Measurements from ENCODE around the gene LRRC53.

The LRRC53 gene

GRCh38 chr1:74502858-74503257 is 9.6 kb downstream of the LRRC53 start:
- DNase-seq (ENCODE audit: low read depth, low spot score), result no peak

- DNase-seq (ENCODE audit: low read depth, low spot score), result no peak
Measured at GRCh38 chr1:74502432-74502831, 10.0 kb downstream of the LRRC53 start.

DNA sequence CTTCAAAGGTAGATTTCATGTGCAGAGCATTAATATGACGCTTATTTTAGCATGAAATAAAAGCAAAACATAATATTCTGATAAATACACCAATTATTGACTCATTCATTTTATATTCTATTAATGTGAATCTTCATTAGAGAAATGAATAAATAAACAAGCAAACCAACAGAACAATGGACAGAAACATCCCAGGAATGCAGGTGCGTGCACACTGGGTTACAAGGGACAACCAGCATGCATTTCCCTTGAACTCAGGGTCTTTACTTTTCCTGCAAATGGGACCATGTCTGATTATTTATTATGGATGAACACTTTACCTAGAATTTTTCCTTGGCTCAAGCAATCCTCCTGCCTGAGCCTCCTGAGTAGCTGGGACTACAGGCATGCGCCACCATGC is 13.5 kb downstream of the LRRC53 start:
- DNase-seq (ENCODE audit: low read depth, low spot score), result no peak

DNA sequence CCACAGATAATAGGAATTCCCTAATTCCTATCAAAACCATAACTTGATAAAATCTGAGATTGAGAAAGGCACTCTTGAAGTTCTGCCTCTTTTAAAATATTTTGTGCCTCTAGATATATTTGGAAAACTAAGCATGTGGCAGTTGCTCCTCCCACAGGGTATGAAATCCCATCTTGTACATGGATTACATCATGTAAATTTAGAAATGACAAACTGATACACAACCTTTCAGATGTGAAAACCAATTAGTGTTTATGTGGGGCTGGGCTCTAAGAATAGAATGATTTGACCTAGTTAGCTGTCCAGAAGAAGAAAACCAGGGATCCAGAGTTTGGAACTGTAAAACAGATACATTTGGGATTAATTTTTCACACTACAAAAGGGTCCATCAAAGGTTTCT is 15.7 kb downstream of the LRRC53 start:
- DNase-seq (ENCODE audit: low read depth, low spot score), result no peak

DNA sequence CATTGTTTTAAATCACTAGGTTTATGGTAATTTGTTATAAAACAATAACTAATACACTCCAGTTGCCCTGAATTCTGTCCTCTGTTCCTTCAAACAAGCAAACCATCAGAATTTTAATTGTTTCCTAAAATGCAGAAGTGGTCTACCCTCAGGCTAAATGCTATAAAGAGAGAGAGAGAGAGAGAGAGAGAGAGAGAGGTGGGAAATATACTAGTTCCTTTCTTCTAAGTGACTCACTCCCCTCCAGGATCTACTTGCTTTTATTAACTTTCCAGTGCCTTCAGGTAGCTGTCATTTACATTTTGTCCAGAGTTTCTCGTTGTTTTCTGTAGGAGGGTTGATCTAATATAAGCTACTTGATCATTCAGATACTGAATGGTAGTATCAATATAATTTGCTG is 26.4 kb downstream of the LRRC53 start:
- no peak for DNase-seq (ENCODE audit: low read depth, low spot score)

DNA sequence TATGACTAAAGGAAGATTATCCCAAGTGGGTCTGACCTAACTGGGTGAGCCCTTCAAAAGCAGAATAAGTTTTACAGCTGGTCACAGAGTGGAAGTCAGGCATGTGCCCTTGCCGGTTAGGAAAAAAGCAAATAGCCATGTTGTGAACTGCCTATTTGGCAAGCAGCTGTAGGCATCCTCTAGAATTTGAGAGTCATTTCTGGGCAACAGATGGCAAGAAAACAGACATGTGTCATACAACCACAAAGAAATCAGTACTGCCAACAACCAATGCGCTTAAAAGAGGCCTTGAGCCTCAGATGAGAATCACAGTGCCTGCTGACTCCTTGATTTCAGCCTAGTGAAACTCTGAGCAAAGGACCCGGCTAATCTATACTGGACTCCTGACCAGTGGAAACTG is 26.8 kb downstream of the LRRC53 start:
- no peak for DNase-seq (ENCODE audit: low read depth, low spot score)

DNA sequence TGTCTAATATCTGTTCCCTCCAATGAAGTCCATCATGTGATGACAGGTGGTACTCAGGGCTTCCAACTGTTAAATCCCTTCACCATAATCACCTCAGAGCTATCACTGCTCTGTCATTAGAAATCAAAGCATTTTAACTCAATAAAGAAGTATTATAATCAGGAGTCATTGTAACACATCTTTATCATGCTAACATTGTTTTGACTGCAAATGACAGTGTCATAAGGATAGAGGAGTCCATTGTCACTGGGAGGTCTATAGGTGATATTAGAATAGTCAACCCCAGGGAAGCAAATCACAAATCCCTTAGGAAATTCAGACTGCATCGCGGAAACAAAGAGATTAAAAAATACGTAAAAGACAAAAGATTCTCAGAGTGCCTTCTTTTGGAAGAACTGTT is 30.8 kb downstream of the LRRC53 start:
- DNase-seq (ENCODE audit: low read depth, low spot score), result no peak

GRCh38 chr1:74480068-74480467 is 32.3 kb downstream of the LRRC53 start:
- DNase-seq (ENCODE audit: low read depth, low spot score), result no peak

- DNase-seq (ENCODE audit: low read depth, low spot score), result no peak
Measured at GRCh38 chr1:74478979-74479378, 33.4 kb downstream of the LRRC53 start.

DNA sequence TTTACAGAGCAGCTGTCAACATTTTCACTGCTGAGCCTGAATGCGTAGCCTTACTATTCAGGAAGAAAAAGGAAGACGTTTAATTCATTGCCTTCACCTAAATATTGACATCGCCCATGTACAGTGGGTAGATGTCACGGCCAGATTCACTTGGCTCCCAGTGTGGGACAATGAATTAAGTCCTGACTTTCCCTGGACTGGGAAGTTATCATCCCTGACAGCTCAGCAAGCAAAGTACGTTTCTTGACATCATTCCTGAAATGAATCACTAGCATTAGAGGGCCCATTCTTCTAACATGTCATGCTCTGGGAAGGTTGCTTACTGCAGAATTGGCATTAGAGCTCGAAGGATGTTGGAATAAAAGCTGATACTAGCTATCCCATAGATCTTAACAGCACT is 37.8 kb downstream of the LRRC53 start:
- no peak for DNase-seq (ENCODE audit: low read depth, low spot score)

DNA sequence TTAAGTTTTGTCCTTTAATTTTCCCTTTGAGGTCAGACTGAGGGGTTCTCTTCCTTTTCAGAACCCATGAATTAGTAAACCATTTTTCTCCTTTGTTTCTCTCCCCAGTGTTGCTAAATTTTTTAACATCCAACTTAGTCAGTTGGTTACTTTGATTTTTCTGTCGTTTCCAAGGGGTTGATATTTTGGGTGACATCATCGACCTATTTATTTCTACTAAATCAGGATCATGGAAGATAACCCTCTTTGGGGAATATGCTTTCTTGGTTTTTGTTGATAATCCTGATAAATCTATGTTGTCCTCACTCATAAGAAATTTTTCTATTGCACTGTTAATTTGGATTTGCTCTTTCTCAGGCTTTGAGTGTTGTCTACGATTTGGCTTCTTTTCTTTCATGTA is 40.9 kb downstream of the LRRC53 start:
- DNase-seq (ENCODE audit: low read depth, low spot score), result no peak

DNA sequence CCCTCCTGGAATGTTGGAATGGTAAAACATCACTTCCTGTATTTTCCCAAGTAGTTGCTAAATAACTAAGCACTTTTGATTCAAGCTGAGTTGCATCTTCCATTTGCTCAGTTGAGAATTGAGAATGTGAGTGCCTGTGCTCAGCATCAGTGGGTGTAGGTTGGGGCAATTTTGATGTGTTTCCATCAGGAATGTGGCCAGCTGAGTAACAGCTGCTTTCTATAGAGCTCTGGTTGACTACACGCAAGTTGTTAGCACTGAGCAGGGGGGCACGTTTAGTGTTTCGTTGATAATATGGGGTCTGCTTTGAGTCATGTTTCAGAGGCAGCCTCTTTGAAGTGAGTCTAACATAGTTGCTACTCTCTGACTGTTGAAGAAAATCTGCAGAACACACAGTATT is 41.5 kb downstream of the LRRC53 start:
- DNase-seq (ENCODE audit: low read depth, low spot score), result no peak

GRCh38 chr1:74470251-74470650 is 42.2 kb downstream of the LRRC53 start:
- DNase-seq (ENCODE audit: low read depth, low spot score), result no peak

- DNase-seq (ENCODE audit: low read depth, low spot score), result no peak
Measured at GRCh38 chr1:74468982-74469603, 43.3 kb downstream of the LRRC53 start.

DNA sequence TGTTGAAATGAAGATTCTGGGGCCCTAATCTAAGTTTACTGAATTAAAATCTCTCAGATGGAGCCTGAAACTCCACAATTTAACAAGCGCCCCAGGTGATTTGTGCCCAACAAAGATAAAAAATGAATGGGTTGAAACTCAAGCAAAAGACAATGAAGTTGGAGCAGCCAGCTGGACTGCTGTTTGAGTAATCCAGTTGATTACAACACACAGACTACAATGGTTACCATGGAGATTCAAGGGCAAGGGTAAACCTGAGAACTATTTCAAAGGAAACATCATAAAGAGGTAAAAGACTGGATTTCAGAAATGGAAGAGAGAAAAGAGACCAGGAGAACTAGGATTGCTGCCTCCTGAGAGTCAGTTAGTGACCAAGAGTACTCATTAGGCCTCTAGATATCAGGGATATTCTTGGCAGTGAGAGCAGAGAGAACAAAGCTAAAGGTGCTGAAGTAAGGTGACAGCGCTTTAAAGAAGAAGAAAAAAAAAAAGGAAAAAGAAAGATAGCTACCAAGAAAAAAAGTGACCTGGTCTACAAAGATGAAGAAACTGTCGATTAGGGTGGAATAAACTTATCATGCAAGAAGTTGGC is 44.5 kb downstream of the LRRC53 start:
- no peak for DNase-seq (ENCODE audit: low read depth, low spot score)

DNA sequence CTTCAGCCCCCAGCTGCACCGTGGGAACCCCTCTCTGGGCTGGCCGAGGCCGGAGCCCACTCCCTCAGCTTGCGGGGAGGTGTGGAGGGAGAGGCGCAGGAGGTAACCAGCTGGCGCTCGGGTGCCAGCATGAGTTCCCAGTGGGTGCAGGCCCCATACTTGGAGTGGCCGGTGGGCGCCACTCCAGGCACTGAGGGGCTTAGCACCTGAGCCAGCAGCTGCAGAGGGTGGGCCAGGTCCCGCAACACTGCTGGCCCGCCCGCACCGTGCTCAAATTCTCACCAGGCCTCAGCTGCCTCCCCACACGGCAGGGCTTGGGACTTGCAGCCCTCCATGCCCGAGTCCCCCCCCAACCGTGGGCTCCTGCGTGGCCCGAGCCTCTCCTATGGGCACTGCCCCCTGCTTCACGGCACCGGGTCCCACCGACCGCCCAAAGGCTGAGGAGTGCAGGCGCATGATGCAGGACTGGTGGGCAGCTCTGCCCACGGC is 47.2 kb downstream of the LRRC53 start:
- no peak for DNase-seq (ENCODE audit: low read depth, low spot score)

DNA sequence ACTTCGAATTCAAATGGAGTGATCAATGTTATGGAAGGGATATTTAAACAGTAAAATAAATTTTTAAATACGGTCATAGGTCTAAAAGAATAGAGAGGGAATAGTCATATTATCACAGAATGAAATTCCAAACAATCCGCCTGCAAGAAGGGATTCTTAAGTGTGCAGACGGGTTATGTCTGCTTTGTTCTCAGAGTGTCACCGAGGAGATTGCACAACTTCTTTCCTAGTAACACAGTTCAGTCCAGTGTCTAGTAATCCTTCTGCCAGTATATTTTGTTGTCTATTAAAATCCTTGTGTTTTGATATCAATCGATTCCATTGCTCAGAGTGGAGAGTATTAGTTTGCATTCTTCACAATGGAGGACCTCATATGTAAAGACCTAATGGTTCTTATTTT is 48.4 kb downstream of the LRRC53 start:
- DNase-seq (ENCODE audit: low read depth, low spot score), result no peak

DNA sequence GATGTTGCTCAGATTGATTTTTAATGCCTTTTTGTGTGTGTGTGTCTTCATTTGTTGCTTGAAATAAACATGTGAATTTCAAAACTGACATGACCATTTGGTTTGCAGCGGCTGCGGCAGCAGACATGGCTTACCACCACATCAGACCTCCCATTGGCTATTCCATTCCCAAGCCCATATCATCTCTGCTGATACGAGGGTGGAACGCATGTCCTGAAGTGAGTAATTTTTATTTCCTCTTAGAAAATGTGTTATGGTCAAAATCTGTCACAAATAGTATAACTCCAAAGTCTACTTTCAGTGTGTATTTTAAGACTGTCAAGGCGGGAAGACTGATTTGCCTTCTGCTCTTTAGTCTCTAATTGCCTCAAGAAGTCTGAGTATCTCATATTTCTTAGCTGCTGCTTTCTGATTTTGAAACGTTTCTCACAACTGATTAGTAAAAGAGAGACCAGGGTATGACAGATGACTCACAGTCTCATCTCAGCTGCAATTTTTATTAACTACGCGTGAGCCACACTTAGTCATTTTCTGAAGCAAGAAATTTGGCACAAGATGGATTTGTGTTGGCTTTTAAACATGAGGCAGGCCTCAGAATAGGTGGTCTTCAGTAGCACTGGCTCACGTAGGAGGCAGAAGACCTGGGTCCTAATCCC is 49.0 kb downstream of the LRRC53 start:
- DNase-seq (ENCODE audit: low read depth, low spot score), result no peak

- no peak for DNase-seq (ENCODE audit: low read depth, low spot score)
Measured at GRCh38 chr1:74457253-74457652, 55.2 kb downstream of the LRRC53 start.

- DNase-seq (ENCODE audit: low read depth, low spot score), result no peak
Measured at GRCh38 chr1:74455390-74455789, 57.0 kb downstream of the LRRC53 start.

GRCh38 chr1:74453277-74453676 is 59.1 kb downstream of the LRRC53 start:
- DNase-seq (ENCODE audit: low read depth, low spot score), result no peak

- no peak for DNase-seq (ENCODE audit: low read depth, low spot score)
Measured at GRCh38 chr1:74452035-74452434, 60.4 kb downstream of the LRRC53 start.

DNA sequence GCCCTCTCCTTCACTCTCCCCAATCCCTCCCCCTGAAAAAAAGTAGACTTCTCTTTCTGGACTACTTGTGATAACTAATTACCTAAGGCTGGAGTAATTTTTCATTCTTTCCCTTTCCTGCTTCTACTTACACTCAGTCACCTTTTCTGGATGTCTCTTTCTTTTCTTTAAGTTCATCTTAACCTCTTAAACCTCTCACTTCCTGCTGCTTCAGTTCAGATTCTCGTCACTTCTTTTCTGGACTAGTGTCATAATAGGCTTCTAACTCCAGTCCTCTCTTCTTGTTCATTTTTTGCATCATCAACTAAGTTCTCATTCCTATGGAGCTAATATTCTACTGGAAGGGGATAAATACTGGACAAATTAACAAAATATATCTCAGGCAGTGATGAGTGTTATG is 75.4 kb downstream of the LRRC53 start:
- no peak for DNase-seq (ENCODE audit: low read depth, low spot score)
